ENCODE data around the gene ZRANB1.

DNA sequence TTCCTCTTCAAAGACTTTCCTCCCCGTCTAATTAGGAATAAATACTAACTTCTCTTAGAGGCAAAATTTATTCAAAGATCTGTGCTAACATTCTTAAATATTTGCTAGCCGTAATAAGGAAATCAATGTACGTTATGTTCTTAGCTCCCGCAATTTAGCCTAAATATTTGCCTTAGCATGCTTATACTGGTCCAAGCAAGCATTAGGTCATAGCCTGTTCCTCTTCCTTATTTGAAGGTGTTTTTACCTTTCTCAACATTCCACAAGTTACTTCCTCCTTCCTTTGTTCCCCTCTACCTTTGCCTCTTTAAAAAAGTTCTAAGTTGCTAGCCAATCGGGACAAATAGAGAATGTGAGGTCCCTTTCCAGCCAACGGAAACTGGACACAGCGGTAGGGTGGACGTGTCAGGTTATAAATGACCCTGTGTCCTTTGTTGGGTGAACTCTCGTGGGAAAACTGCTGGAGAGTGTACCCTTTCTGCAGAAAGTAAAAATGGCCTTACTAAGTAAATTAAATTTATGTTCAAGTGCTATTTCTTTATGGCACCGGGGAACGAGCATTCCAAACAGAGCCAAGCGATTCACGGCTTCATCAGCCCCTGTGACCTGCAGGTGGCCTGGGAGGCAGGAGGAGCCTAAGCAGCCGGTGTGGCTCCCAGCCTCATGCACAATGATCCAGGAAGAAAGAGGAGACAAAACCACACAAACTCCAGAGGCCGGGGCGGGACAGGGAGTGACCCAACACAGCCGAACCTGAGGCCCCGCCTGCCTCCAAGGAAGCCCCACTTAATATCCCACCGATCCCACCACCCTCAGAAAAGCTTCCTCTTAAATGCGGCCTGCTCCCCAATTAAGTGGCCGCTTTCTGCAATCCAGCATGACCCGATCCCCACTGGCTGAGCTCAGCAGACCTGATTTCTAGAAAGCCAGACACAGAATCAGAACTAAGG lies 67.0 kb downstream of the ZRANB1 start:
- TF ChIP-seq, protein P1, sequence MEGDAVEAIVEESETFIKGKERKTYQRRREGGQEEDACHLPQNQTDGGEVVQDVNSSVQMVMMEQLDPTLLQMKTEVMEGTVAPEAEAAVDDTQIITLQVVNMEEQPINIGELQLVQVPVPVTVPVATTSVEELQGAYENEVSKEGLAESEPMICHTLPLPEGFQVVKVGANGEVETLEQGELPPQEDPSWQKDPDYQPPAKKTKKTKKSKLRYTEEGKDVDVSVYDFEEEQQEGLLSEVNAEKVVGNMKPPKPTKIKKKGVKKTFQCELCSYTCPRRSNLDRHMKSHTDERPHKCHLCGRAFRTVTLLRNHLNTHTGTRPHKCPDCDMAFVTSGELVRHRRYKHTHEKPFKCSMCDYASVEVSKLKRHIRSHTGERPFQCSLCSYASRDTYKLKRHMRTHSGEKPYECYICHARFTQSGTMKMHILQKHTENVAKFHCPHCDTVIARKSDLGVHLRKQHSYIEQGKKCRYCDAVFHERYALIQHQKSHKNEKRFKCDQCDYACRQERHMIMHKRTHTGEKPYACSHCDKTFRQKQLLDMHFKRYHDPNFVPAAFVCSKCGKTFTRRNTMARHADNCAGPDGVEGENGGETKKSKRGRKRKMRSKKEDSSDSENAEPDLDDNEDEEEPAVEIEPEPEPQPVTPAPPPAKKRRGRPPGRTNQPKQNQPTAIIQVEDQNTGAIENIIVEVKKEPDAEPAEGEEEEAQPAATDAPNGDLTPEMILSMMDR (conservative IDR thresholded peaks at IDR 0.05 in 1 of 2, IDR thresholded peaks at IDR 0.05 in 1 of 2; ENCODE audit: low read depth in 1 of 2, low read length in 2 of 2) = no peak
- no peak for TF ChIP-seq EZH2 (IDR thresholded peaks at IDR 0.05; ENCODE audit: low read length, missing control alignments)

Data from fibroblast of lung (primary cell).